Neural cell (in vitro differentiated cells): ENCODE data around the gene ADPRHL1. TPM values are rescaled to one million over a fixed set of nuclear protein-coding genes. Genes with fewer than 3 reads are reported as not detected.

Experiments
- H2AFZ ChIP-seq: fragments of 200-600, 300-800 bp; sonication (generic), shearing (Covaris generic); 2 replicates; pipeline ENCODE4 v1.6.0; 2014; ENCODE audit warnings: low read depth, mild to moderate bottlenecking, antibody characterized with exemption, low read length, moderate library complexity
- H3F3A ChIP-seq: fragments of 200-600 bp; shearing (Covaris generic); 2 replicates; pipeline ENCODE4 v1.6.1; 2016; ENCODE audit warnings: mild to moderate bottlenecking, moderate library complexity, mixed read lengths, antibody characterized with exemption, low read length; ENCODE audit not compliant: insufficient read depth, poor library complexity, severe bottlenecking
- H3K27ac ChIP-seq: fragments of 200-600, 300-800 bp; sonication (generic), shearing (Covaris generic); 2 replicates; pipeline ENCODE4 v1.5.1; 2014; ENCODE audit warnings: mild to moderate bottlenecking, low read length, moderate library complexity
- H3K27me3 ChIP-seq: fragments of 300-800, 200-600 bp; sonication (generic), shearing (Covaris generic); 2 replicates; pipeline ENCODE4 v1.6.0; 2014; ENCODE audit warnings: mild to moderate bottlenecking, low read depth, low read length, moderate library complexity; ENCODE audit not compliant: insufficient read depth
- H3K36me3 ChIP-seq: fragments of 300-800, 200-600 bp; sonication (generic), shearing (Covaris generic); 2 replicates; pipeline ENCODE4 v1.5.1; 2014; ENCODE audit warnings: mild to moderate bottlenecking, antibody characterized with exemption, low read length, moderate library complexity; ENCODE audit not compliant: insufficient read depth
- H3K4me2 ChIP-seq: fragments of 300-800, 200-600 bp; sonication (generic), shearing (Covaris generic); 2 replicates; pipeline ENCODE4 v1.6.0; 2014; ENCODE audit warnings: mild to moderate bottlenecking, low read length
- H3K4me3 ChIP-seq: fragments of 300-800, 200-600 bp; sonication (generic), shearing (Covaris generic); 2 replicates; pipeline ENCODE4 v1.5.1; 2014; ENCODE audit warnings: mild to moderate bottlenecking, low read length, moderate library complexity
- H3K79me2 ChIP-seq: fragments of 200-600 bp; shearing (Covaris generic); replicated peaks from 2 replicates; pipeline ENCODE4 v1.6.0; 2014; ENCODE audit warnings: mild to moderate bottlenecking, low read length, moderate library complexity; ENCODE audit not compliant: insufficient read depth
- H3K9ac ChIP-seq: fragments of 300-800, 200-600 bp; sonication (generic), shearing (Covaris generic); 2 replicates; pipeline ENCODE4 v1.6.1; 2016; ENCODE audit warnings: mild to moderate bottlenecking, low read length, mixed read lengths
- H3K9me2 ChIP-seq: fragments of 200-600 bp; shearing (Covaris generic); 2 replicates; pipeline ENCODE4 v1.6.1; 2016; ENCODE audit warnings: mild to moderate bottlenecking, low read length, mixed read lengths; ENCODE audit not compliant: insufficient read depth
- H3K9me3 ChIP-seq: fragments of 200-600, 300-800 bp; sonication (generic), shearing (Covaris generic); 2 replicates; pipeline ENCODE4 v1.6.1; 2016; ENCODE audit warnings: mild to moderate bottlenecking, mixed run types, low read length, moderate library complexity, mixed read lengths
- H4K20me1 ChIP-seq: fragments of 200-600 bp; shearing (Covaris generic); 2 replicates; pipeline ENCODE4 v1.6.1; 2016; ENCODE audit warnings: mild to moderate bottlenecking, mixed run types; ENCODE audit not compliant: insufficient read depth
- CTCF ChIP-seq: fragments of 450-650 bp; IDR thresholded peaks from 2 replicates; pipeline ENCODE4 v1.5.1; 2014; ENCODE audit warnings: antibody characterized with exemption, mild to moderate bottlenecking, moderate library complexity; ENCODE audit not compliant: poor library complexity, severe bottlenecking
- EP300 ChIP-seq: fragments of 450-650 bp; conservative IDR thresholded peaks from 2 replicates; pipeline ENCODE4 v1.6.1; 2014; ENCODE audit warnings: antibody characterized with exemption, mild to moderate bottlenecking, moderate library complexity; ENCODE audit not compliant: poor library complexity, severe bottlenecking
- EZH2 ChIP-seq: fragments of 200-600, 300-800 bp; shearing (Covaris generic), sonication (generic); IDR thresholded peaks from 2 replicates; pipeline ENCODE4 v1.6.1; 2014; ENCODE audit warnings: antibody characterized with exemption, low read length, borderline replicate concordance, mild to moderate bottlenecking; ENCODE audit not compliant: insufficient read depth, poor library complexity, severe bottlenecking
- MXI1 ChIP-seq: fragments of 450-650 bp; conservative IDR thresholded peaks from 2 replicates; pipeline ENCODE4 v1.6.1; 2014; ENCODE audit warnings: antibody characterized with exemption, mild to moderate bottlenecking; ENCODE audit not compliant: poor library complexity, severe bottlenecking
- POLR2AphosphoS5 ChIP-seq: IDR thresholded peaks from 2 replicates; pipeline ENCODE4 v1.6.1; 2012
- RAD21 ChIP-seq: fragments of 450-650 bp; conservative IDR thresholded peaks from 2 replicates; pipeline ENCODE4 v1.6.1; 2014; ENCODE audit warnings: antibody characterized with exemption, mild to moderate bottlenecking, moderate library complexity
- REST ChIP-seq: IDR thresholded peaks from 2 replicates; pipeline ENCODE4 v1.6.1; 2012; ENCODE audit warnings: borderline replicate concordance
- SMC3 ChIP-seq: fragments of 450-650 bp; conservative IDR thresholded peaks from 2 replicates; pipeline ENCODE4 v1.6.1; 2014; ENCODE audit warnings: antibody characterized with exemption, mild to moderate bottlenecking, moderate library complexity; ENCODE audit not compliant: poor library complexity
- TAF1 ChIP-seq: IDR thresholded peaks from 2 replicates; pipeline ENCODE4 v1.6.1; 2012; ENCODE audit warnings: low read depth
- polyA plus RNA-seq: library from polyadenylated mRNA; depleted of rRNA; stranded (reverse); fragments of >200 nt; gene quantifications from 2 replicates; pipeline ENCODE4 v1.2.3, GENCODE V29; 2014

The ADPRHL1 gene
- polyA plus RNA-seq, 1 donor from 2014 or later, result 1.1 TPM

- H3K9ac ChIP-seq, result no peak overlapping the region
- no peaks in the 10 kb centered on the region for H3F3A ChIP-seq
- no peak overlapping the region for H2AFZ ChIP-seq
- no peaks in the 10 kb centered on the region for H3K79me2 ChIP-seq
- H3K36me3 ChIP-seq, result no peaks in the 10 kb centered on the region
- no peaks in the 10 kb centered on the region for H4K20me1 ChIP-seq
- no peaks in the 10 kb centered on the region for H3K9me3 ChIP-seq
- TF ChIP-seq CTCF (no peak), POLR2AphosphoS5 (no peak), MXI1 (no peak), REST (no peak), EP300 (no peak), RAD21 (no peak), TAF1 (no peak), SMC3 (no peak), EZH2 (no peak)
- no peak overlapping the region for H3K4me2 ChIP-seq
- H3K9me2 ChIP-seq, result no peaks in the 10 kb centered on the region
- no peak overlapping the region for H3K4me3 ChIP-seq
- H3K27ac ChIP-seq, result no peak overlapping the region
- no peaks in the 10 kb centered on the region for H3K27me3 ChIP-seq
Measured at GRCh38 chr13:113448885-113449692, 4.2 kb downstream of the ADPRHL1 start.

GRCh38 chr13:113448545-113448884 lies 4.8 kb downstream of the ADPRHL1 start:
- no peak overlapping the region for H3K4me2 ChIP-seq
- no peaks in the 10 kb centered on the region for H4K20me1 ChIP-seq
- no peak for TF ChIP-seq EP300
- no peak for TF ChIP-seq MXI1
- no peak for TF ChIP-seq REST
- TF ChIP-seq SMC3, result no peak
- TF ChIP-seq POLR2AphosphoS5, result no peak
- TF ChIP-seq TAF1, result no peak
- TF ChIP-seq CTCF, result no peak
- no peak for TF ChIP-seq RAD21
- no peak for TF ChIP-seq EZH2
- H2AFZ ChIP-seq, result no peak overlapping the region
- H3K27ac ChIP-seq, result no peak overlapping the region
- H3K79me2 ChIP-seq, result no peaks in the 10 kb centered on the region
- no peaks in the 10 kb centered on the region for H3F3A ChIP-seq
- H3K36me3 ChIP-seq, result no peaks in the 10 kb centered on the region
- no peak overlapping the region for H3K4me3 ChIP-seq
- H3K27me3 ChIP-seq, result no peaks in the 10 kb centered on the region
- no peaks in the 10 kb centered on the region for H3K9me2 ChIP-seq
- no peak overlapping the region for H3K9ac ChIP-seq
- H3K9me3 ChIP-seq, result no peaks in the 10 kb centered on the region
